HL-60 (cell line): ENCODE results near the gene CDK5R1.

Experiments used
- DNase-seq, 2 experiments: peaks; one replicate each; pipeline ENCODE4 v3.0.0-alpha.2; 2010 to 2020; ENCODE audit warnings: low read depth in 1 of 2, low spot score in 1 of 2
- H3K27ac ChIP-seq: fragments of 250-450 bp; sonication (Bioruptor Pico); replicated peaks from 2 replicates; pipeline ENCODE4 v1.5.1; 2020; ENCODE audit warnings: mild to moderate bottlenecking, moderate library complexity
- H3K27me3 ChIP-seq: fragments of 250-450 bp; sonication (Bioruptor Pico); 2 replicates; pipeline ENCODE4 v1.5.1; 2021; ENCODE audit warnings: mild to moderate bottlenecking, moderate library complexity; ENCODE audit not compliant: insufficient read depth, poor library complexity, severe bottlenecking
- H3K4me3 ChIP-seq: replicated peaks from 2 replicates; pipeline ENCODE4 v1.5.1; 2011; ENCODE audit warnings: mild to moderate bottlenecking, control low read depth, low read length; ENCODE audit not compliant: insufficient read depth
- GABPA ChIP-seq: IDR thresholded peaks from 2 replicates; pipeline ENCODE4 v1.6.1; 2012; ENCODE audit warnings: low read depth
- POLR2AphosphoS5 ChIP-seq: IDR thresholded peaks from 2 replicates; pipeline ENCODE4 v1.6.1; 2012; ENCODE audit warnings: low read depth
- SPI1 ChIP-seq: IDR thresholded peaks from 2 replicates; pipeline ENCODE4 v1.6.1; 2012; ENCODE audit warnings: low read depth, mild to moderate bottlenecking, borderline replicate concordance
- TF ChIP-seq, protein P1 (sequence below): IDR thresholded peaks from one replicate; pipeline ENCODE4 v1.5.1; 2011; ENCODE audit warnings: low read length, control low read depth, inconsistent platforms; ENCODE audit not compliant: insufficient read depth
- TF ChIP-seq, protein P2 (sequence below): IDR thresholded peaks from 2 replicates; pipeline ENCODE4 v1.6.1; 2012; ENCODE audit warnings: low read depth; ENCODE audit not compliant: insufficient replicate concordance

The CDK5R1 gene

DNA sequence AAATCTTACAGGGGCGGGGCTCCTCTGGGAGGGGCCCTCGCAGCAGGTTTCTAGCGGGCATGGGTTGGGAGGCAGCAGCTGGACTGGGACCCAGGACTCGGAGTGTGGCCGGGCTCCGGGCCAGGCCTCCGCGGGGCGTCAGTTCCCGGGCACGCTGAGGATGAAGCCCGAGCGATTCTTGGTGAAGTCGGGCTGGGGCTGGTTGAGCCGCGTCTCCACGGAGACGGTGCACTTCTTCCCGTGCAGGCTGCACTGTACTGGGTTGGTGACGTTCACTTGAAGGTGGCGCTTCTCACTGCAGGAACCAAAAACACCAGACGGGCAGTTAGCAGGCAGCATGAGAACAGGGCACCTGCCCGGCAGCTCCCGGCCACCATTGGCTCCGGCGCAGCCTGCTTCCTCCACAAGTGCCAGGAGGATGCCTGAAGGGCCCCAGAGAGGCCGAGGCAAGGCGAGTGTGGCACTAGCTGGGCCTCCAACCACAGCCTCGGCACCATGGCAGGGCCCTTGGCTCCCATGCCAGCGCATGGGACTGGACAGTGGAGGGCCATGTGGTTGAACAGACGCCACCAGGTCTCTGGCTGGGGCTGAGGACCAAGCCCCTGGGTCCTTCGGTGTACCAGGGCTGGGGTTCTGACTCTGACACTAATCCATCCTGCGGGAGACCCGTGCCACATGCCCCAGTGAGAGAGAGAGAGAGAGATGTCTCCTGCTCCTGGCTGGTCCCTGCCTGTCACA, 8.0 kb downstream of the CDK5R1 start:
- no peaks in the 10 kb centered on the region for H3K27me3 ChIP-seq
- peak overlapping the region; percentile 48 for H3K27ac ChIP-seq
- DNase-seq: peak; percentile 61 to 71
- peak overlapping the region; percentile 45 for H3K4me3 ChIP-seq
- TF ChIP-seq POLR2AphosphoS5: no peak
- TF ChIP-seq, protein P1, sequence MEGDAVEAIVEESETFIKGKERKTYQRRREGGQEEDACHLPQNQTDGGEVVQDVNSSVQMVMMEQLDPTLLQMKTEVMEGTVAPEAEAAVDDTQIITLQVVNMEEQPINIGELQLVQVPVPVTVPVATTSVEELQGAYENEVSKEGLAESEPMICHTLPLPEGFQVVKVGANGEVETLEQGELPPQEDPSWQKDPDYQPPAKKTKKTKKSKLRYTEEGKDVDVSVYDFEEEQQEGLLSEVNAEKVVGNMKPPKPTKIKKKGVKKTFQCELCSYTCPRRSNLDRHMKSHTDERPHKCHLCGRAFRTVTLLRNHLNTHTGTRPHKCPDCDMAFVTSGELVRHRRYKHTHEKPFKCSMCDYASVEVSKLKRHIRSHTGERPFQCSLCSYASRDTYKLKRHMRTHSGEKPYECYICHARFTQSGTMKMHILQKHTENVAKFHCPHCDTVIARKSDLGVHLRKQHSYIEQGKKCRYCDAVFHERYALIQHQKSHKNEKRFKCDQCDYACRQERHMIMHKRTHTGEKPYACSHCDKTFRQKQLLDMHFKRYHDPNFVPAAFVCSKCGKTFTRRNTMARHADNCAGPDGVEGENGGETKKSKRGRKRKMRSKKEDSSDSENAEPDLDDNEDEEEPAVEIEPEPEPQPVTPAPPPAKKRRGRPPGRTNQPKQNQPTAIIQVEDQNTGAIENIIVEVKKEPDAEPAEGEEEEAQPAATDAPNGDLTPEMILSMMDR: no peak
- no peak for TF ChIP-seq GABPA
- TF ChIP-seq, protein P2, sequence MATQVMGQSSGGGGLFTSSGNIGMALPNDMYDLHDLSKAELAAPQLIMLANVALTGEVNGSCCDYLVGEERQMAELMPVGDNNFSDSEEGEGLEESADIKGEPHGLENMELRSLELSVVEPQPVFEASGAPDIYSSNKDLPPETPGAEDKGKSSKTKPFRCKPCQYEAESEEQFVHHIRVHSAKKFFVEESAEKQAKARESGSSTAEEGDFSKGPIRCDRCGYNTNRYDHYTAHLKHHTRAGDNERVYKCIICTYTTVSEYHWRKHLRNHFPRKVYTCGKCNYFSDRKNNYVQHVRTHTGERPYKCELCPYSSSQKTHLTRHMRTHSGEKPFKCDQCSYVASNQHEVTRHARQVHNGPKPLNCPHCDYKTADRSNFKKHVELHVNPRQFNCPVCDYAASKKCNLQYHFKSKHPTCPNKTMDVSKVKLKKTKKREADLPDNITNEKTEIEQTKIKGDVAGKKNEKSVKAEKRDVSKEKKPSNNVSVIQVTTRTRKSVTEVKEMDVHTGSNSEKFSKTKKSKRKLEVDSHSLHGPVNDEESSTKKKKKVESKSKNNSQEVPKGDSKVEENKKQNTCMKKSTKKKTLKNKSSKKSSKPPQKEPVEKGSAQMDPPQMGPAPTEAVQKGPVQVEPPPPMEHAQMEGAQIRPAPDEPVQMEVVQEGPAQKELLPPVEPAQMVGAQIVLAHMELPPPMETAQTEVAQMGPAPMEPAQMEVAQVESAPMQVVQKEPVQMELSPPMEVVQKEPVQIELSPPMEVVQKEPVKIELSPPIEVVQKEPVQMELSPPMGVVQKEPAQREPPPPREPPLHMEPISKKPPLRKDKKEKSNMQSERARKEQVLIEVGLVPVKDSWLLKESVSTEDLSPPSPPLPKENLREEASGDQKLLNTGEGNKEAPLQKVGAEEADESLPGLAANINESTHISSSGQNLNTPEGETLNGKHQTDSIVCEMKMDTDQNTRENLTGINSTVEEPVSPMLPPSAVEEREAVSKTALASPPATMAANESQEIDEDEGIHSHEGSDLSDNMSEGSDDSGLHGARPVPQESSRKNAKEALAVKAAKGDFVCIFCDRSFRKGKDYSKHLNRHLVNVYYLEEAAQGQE: no peak
- no peak for TF ChIP-seq SPI1

- no peak for TF ChIP-seq GABPA
- TF ChIP-seq, protein P1: no peak
- no peak for TF ChIP-seq POLR2AphosphoS5
- TF ChIP-seq, protein P2: peak; percentile 57
- no peak for TF ChIP-seq SPI1
- Histone ChIP-seq H3K4me3 (no peak overlapping the region), H3K27me3 (no peaks in the 10 kb centered on the region), H3K27ac (no peak overlapping the region; the same call in 1 of the 2 replicates)
- DNase-seq: no peak
Measured at GRCh38 chr17:32495359-32496231, 8.8 kb downstream of the CDK5R1 start.

DNA sequence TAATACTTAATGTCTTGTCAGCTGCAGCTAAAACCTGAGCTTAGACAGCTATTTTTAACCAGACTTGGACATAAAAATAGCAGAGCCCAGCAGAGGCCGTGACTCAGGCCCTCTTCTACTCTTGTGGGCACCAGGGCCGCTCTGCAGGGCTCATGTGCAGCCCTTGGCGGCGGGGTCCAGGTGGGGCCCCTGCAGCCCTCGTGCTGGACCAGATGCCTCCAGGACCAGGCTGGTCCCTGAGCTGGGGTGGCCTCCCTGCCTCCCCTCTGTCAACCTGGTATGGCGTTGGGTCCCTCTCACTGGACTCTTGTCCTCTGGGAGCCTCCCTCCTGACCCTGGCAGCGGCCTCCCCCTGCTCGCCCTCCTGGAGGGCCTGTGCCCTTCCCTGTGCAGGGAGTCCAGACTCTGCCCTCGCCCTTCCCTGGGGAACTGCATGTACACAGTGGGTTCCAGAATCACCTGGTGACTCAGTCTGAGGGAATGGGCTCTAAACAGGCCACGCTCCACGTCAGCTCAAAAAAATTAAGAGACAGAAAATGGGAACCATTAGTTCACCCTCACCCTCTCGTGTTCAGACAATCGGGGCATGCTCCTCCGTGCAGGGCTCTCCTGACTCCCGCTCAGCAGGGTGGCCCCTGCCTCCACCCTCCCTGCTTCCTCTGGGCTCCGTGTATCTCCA, 9.7 kb downstream of the CDK5R1 start:
- Histone ChIP-seq H3K4me3 (no peak overlapping the region), H3K27ac (no peak overlapping the region)

More for the DNA sequence above, 9.7 kb downstream of the CDK5R1 start:
- no peak for DNase-seq
- TF ChIP-seq, protein P2: no peak
- TF ChIP-seq, protein P1: no peak
- no peak for TF ChIP-seq POLR2AphosphoS5
- no peak for TF ChIP-seq GABPA
- TF ChIP-seq SPI1: no peak
- H3K27me3 ChIP-seq: no peaks in the 10 kb centered on the region
